SK-N-SH treated with all-trans-retinoic acid at 6 μM for 48 hours (cell line): ENCODE results near the gene TGFB3.

ENCODE experiments used
- ATAC-seq: fragments of 200-7000 bp; cut with Tn5 transposase; 3 replicates; pipeline ENCODE4 v1.9.1; 2020; ENCODE audit warnings: mild to moderate bottlenecking, moderate library complexity
- ARNTL ChIP-seq: fragments of 450-650 bp; formaldehyde crosslinking; IDR thresholded peaks from 2 replicates; pipeline ENCODE4 v1.5.0; 2020; ENCODE audit warnings: low read depth, mild to moderate bottlenecking, moderate library complexity, borderline replicate concordance
- ESRRG ChIP-seq: fragments of 250-450 bp; sonication (Bioruptor Pico); IDR thresholded peaks from 2 replicates; pipeline ENCODE4 v1.6.1; 2021; ENCODE audit warnings: mild to moderate bottlenecking
- GLIS3 ChIP-seq: fragments of 250-450 bp; sonication (Bioruptor Pico); IDR thresholded peaks from 2 replicates; pipeline ENCODE4 v1.5.0; 2020; ENCODE audit warnings: mild to moderate bottlenecking, moderate library complexity
- ISL1 ChIP-seq: fragments of 250-450 bp; sonication (Bioruptor Pico); IDR thresholded peaks from 2 replicates; pipeline ENCODE4 v2.1.2; 2022; ENCODE audit warnings: mild to moderate bottlenecking, moderate library complexity
- OSR1 ChIP-seq: fragments of 250-450 bp; sonication (Bioruptor Pico); IDR thresholded peaks from 2 replicates; pipeline ENCODE4 v1.8.0; 2022; ENCODE audit warnings: moderate library complexity, mild to moderate bottlenecking, inconsistent platforms
- PPARA ChIP-seq: fragments of 250-450 bp; sonication (Bioruptor Pico); IDR thresholded peaks from 2 replicates; pipeline ENCODE4 v1.5.0; 2020; ENCODE audit warnings: mild to moderate bottlenecking, borderline replicate concordance
- SNAI2 ChIP-seq: fragments of 250-450 bp; sonication (Bioruptor Pico); IDR thresholded peaks from 2 replicates; pipeline ENCODE4 v1.5.0; 2020; ENCODE audit warnings: mild to moderate bottlenecking, moderate library complexity
- TCF4 ChIP-seq: fragments of 250-450 bp; sonication (Bioruptor Pico); IDR thresholded peaks from 2 replicates; pipeline ENCODE4 v1.8.0; 2021; ENCODE audit warnings: mild to moderate bottlenecking, moderate library complexity, borderline replicate concordance
- TOX ChIP-seq: fragments of 250-450 bp; sonication (Bioruptor Pico); IDR thresholded peaks from 2 replicates; pipeline ENCODE4 v1.8.0; 2021; ENCODE audit warnings: mild to moderate bottlenecking, moderate library complexity, borderline replicate concordance
- ZC3H10 ChIP-seq: fragments of 250-450 bp; sonication (Bioruptor Pico); IDR thresholded peaks from 2 replicates; pipeline ENCODE4 v1.5.1; 2021; ENCODE audit warnings: mild to moderate bottlenecking, moderate library complexity
- ZFP3 ChIP-seq: fragments of 250-450 bp; sonication (Bioruptor Pico); IDR thresholded peaks from 2 replicates; pipeline ENCODE4 v1.5.0; 2020; ENCODE audit warnings: mild to moderate bottlenecking, moderate library complexity
- ZFP30 ChIP-seq: fragments of 450-650 bp; formaldehyde crosslinking; IDR thresholded peaks from 2 replicates; pipeline ENCODE4 v1.5.0; 2022; ENCODE audit warnings: mild to moderate bottlenecking, moderate library complexity
- ZNF565 ChIP-seq: fragments of 450-650 bp; formaldehyde crosslinking; conservative IDR thresholded peaks from 2 replicates; pipeline ENCODE4 v1.5.0; 2020; ENCODE audit warnings: low read depth, mild to moderate bottlenecking, moderate library complexity
- ZNF8 ChIP-seq: fragments of 450-650 bp; formaldehyde crosslinking; IDR thresholded peaks from 2 replicates; pipeline ENCODE4 v1.5.0; 2020; ENCODE audit warnings: mild to moderate bottlenecking, moderate library complexity
- TF ChIP-seq, protein P1 (sequence below): fragments of 250-450 bp; sonication (Bioruptor Pico); IDR thresholded peaks from 2 replicates; pipeline ENCODE4 v1.8.0; 2021; ENCODE audit warnings: low read depth, mild to moderate bottlenecking, moderate library complexity, borderline replicate concordance
- TF ChIP-seq, protein P2 (sequence below): fragments of 250-450 bp; sonication (Bioruptor Pico); IDR thresholded peaks from 2 replicates; pipeline ENCODE4 v1.5.1; 2020; ENCODE audit warnings: low read depth, mild to moderate bottlenecking, moderate library complexity
- TF ChIP-seq, protein P3 (sequence below): fragments of 250-450 bp; sonication (Bioruptor Pico); IDR thresholded peaks from 2 replicates; pipeline ENCODE4 v1.5.0; 2020; ENCODE audit warnings: mild to moderate bottlenecking, moderate library complexity
- TF ChIP-seq, protein P4 (sequence below): fragments of 250-450 bp; sonication (Bioruptor Pico); IDR thresholded peaks from 2 replicates; pipeline ENCODE4 v1.8.0; 2020; ENCODE audit warnings: mild to moderate bottlenecking, moderate library complexity, borderline replicate concordance

The TGFB3 gene

DNA sequence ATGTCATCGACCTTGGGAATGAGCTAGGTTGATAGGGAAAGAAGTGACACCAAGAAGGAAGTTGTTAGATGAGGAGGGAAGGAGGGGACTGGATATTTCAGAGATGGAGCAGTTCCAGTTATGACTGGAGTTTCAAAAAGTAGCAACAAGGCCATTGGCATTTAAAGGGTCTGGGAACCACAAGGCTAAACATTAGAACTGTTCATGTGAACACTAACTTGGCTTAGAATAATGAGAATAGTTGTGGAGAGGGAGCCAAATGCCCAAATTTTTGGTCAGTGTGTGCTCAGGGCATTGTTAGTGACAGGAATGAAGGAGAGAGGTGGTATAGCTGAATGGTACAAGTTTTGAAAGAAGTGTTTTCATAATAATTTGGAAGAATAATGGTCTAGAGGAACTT, 20.6 kb upstream of the TGFB3 start:
- TF ChIP-seq ZC3H10 (CRISPR knock-in tag) (no peak), ISL1 (no peak), SNAI2 (CRISPR knock-in tag) (no peak), GLIS3 (CRISPR knock-in tag) (no peak), PPARA (no peak), ESRRG (CRISPR knock-in tag) (no peak)
- TF ChIP-seq, protein P1, sequence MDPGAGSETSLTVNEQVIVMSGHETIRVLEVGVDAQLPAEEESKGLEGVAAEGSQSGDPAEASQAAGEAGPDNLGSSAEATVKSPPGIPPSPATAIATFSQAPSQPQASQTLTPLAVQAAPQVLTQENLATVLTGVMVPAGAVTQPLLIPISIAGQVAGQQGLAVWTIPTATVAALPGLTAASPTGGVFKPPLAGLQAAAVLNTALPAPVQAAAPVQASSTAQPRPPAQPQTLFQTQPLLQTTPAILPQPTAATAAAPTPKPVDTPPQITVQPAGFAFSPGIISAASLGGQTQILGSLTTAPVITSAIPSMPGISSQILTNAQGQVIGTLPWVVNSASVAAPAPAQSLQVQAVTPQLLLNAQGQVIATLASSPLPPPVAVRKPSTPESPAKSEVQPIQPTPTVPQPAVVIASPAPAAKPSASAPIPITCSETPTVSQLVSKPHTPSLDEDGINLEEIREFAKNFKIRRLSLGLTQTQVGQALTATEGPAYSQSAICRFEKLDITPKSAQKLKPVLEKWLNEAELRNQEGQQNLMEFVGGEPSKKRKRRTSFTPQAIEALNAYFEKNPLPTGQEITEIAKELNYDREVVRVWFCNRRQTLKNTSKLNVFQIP (CRISPR knock-in tag), result no peak
- TF ChIP-seq, protein P2, sequence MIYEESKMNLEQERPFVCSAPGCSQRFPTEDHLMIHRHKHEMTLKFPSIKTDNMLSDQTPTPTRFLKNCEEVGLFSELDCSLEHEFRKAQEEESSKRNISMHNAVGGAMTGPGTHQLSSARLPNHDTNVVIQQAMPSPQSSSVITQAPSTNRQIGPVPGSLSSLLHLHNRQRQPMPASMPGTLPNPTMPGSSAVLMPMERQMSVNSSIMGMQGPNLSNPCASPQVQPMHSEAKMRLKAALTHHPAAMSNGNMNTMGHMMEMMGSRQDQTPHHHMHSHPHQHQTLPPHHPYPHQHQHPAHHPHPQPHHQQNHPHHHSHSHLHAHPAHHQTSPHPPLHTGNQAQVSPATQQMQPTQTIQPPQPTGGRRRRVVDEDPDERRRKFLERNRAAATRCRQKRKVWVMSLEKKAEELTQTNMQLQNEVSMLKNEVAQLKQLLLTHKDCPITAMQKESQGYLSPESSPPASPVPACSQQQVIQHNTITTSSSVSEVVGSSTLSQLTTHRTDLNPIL (CRISPR knock-in tag), result no peak
- ATAC-seq, result no peak

DNA sequence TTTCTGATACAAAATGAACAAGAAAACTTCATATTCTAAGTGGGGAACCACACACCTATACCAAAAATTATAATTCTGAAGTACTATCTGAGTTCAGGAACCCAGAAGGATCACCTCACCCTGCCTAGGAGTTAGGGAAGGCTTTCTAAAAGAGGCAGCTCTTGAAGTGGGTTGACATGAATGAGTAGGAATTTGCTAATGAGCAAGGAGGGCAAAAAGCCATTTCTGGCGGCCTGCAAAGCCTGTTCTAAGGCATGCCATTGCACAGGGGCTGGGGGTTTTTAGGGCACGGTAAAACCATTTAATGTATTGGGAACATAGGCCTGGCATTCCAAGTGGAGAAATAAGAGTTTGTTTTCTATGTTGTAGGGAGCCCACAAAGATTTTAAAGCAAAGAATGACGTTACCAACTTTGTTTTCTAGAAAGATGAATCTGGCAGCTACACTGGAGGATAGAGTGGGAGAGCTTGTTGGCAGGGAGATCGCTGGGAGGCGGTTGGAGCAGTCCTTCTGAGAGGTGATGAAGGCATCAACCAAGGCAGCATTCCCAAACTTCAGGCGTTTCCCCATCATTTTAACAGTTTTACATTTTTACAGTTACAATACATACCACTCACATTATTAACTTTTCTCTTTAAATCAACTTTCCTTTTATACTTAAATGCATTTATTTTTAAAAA, 17.9 kb upstream of the TGFB3 start:
- no peak for TF ChIP-seq ISL1
- no peak for TF ChIP-seq ZFP30
- TF ChIP-seq ESRRG (CRISPR knock-in tag), result no peak
- no peak for TF ChIP-seq OSR1 (CRISPR knock-in tag)
- TF ChIP-seq ZNF565 (CRISPR knock-in tag), result no peak
- TF ChIP-seq ARNTL, result no peak
- no peak for TF ChIP-seq PPARA
- TF ChIP-seq, protein P3, sequence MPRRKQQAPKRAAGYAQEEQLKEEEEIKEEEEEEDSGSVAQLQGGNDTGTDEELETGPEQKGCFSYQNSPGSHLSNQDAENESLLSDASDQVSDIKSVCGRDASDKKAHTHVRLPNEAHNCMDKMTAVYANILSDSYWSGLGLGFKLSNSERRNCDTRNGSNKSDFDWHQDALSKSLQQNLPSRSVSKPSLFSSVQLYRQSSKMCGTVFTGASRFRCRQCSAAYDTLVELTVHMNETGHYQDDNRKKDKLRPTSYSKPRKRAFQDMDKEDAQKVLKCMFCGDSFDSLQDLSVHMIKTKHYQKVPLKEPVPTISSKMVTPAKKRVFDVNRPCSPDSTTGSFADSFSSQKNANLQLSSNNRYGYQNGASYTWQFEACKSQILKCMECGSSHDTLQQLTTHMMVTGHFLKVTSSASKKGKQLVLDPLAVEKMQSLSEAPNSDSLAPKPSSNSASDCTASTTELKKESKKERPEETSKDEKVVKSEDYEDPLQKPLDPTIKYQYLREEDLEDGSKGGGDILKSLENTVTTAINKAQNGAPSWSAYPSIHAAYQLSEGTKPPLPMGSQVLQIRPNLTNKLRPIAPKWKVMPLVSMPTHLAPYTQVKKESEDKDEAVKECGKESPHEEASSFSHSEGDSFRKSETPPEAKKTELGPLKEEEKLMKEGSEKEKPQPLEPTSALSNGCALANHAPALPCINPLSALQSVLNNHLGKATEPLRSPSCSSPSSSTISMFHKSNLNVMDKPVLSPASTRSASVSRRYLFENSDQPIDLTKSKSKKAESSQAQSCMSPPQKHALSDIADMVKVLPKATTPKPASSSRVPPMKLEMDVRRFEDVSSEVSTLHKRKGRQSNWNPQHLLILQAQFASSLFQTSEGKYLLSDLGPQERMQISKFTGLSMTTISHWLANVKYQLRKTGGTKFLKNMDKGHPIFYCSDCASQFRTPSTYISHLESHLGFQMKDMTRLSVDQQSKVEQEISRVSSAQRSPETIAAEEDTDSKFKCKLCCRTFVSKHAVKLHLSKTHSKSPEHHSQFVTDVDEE (CRISPR knock-in tag), result no peak
- TF ChIP-seq ZNF8, result no peak
- no peak for TF ChIP-seq TCF4
- TF ChIP-seq, protein P1 (CRISPR knock-in tag), result no peak
- TF ChIP-seq, protein P4, sequence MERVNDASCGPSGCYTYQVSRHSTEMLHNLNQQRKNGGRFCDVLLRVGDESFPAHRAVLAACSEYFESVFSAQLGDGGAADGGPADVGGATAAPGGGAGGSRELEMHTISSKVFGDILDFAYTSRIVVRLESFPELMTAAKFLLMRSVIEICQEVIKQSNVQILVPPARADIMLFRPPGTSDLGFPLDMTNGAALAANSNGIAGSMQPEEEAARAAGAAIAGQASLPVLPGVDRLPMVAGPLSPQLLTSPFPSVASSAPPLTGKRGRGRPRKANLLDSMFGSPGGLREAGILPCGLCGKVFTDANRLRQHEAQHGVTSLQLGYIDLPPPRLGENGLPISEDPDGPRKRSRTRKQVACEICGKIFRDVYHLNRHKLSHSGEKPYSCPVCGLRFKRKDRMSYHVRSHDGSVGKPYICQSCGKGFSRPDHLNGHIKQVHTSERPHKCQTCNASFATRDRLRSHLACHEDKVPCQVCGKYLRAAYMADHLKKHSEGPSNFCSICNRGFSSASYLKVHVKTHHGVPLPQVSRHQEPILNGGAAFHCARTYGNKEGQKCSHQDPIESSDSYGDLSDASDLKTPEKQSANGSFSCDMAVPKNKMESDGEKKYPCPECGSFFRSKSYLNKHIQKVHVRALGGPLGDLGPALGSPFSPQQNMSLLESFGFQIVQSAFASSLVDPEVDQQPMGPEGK (CRISPR knock-in tag), result no peak
- no peak for TF ChIP-seq ZFP3
- TF ChIP-seq TOX (CRISPR knock-in tag), result no peak
- no peak for TF ChIP-seq ZC3H10 (CRISPR knock-in tag)
- TF ChIP-seq, all 23 proteins: peak for 0
- no peak for ATAC-seq

DNA sequence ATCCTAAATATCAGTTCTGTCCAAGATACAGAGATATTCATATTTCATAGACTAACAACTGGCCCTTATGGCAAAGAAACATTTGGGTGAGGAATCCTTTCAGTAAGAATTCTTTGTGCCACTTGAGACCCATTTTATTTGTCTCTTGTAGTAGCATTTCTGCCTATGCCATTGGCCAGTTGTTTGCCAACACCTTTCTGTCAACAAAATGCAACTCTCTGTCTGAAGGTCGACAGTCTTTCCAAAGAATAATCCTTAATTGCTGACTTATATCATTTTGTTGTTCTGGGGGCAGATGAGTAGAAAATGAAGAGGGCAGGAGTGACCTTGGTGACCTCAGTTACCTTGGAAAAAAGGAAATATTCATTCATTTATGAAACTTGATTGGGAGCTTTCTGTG, 14.7 kb upstream of the TGFB3 start:
- no peak for ATAC-seq
- TF ChIP-seq ISL1, result no peak
- TF ChIP-seq, protein P3 (CRISPR knock-in tag), result no peak
- no peak for TF ChIP-seq PPARA
- TF ChIP-seq ESRRG (CRISPR knock-in tag), result no peak
- TF ChIP-seq, protein P4 (CRISPR knock-in tag), result no peak
